HG02840 (cell line): ENCODE measurements around the gene FGD3.

Experiments
- ATAC-seq: cut with Tn5 transposase; IDR thresholded peaks from one replicate; pipeline ENCODE4 v1.9.1; 2021; ENCODE audit warnings: mild to moderate bottlenecking, moderate library complexity, moderate number of reproducible peaks; ENCODE audit not compliant: unreplicated experiment, low FRiP score

FGD3 gene

DNA sequence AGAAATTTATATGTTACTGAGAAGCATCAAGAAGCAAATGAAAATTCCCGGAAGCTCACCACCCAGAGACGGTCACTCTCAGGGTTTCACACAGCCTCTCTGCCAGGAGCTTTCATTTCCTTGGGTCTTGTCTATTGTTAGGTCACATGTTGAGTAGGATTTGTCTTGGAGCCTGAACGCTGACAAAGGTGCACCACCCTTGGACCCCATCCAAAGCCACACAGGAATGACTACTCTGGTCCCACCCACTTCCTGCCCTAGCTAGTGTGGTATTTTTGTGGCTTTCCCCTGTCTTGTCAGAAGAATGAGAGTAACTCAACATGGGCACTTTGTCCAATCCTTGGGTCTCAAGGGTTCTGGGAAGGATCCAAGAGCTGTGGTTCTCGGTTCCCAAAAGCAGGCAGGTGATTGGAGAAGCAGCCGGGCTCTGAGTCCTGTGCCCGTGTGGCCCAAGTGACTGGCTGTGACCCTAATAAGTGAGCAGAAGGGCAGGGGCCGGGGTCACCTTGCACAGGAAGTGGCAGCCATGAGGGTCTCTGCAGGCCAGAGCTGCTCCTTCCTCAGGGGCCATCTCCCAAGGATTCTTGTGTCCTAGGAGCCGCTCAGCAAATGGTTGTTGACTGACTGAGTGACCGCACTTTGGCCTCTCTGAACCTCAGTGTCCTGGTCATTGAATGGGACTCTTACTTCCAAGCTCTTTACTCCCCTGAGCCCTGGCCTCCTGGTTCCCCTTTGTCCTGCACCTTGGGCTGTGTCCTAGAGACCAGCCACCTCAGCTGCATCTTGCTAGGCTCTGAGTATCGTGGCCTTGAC lies 6.9 kb downstream of the FGD3 start:
- ATAC-seq: no peak

- no peak for ATAC-seq
Observed at GRCh38 chr9:92954886-92955285, 7.6 kb downstream of the FGD3 start.

- ATAC-seq: no peak
Observed at GRCh38 chr9:92960561-92961290, 13.4 kb downstream of the FGD3 start.

GRCh38 chr9:92961627-92962302 lies 14.4 kb downstream of the FGD3 start:
- ATAC-seq: no peak

DNA sequence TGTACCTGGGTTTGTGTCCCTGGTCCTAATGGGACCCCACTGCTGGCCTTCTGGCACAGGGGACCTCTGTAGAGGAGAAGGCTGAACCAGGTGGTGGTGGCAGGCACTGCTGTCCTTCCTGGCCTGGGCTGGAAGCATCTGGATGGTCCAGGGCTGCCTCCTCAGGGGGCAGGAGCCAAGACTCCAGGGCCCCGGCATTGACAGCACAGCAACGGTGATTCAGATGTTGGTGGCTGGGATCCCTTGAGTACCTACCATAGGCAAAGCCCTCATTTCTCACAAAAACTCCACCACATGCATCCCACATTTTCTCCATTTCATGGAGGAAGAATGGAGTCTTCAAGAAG lies 15.0 kb downstream of the FGD3 start:
- ATAC-seq: no peak

- no peak for ATAC-seq
Observed at GRCh38 chr9:92962846-92963245, 15.5 kb downstream of the FGD3 start.

GRCh38 chr9:92963831-92964606 lies 16.7 kb downstream of the FGD3 start:
- peak; percentile 77 for ATAC-seq

DNA sequence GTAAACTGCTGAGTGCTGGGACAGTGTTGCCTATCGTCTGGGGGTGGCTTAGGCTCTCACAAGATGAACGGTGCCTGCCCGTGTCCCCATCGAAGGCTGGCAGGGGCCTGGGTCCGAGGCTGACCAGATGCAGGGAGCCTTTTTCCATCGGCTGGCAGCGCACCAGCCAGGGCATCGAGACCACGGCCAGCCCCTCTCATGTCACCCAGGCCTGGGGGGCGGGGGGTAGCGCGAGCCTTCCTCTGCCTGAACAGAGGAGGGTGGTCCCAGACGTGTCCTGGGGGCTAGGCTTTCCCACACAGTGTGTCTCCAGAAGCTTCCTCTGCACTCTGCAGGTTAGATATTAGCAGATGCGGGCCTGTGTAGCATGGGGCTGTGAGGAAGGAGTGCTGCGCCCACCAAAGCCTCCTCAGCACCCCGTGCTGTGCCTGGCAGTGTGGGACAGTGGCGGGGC lies 17.3 kb downstream of the FGD3 start:
- no peak for ATAC-seq

GRCh38 chr9:92965061-92965758 lies 17.9 kb downstream of the FGD3 start:
- ATAC-seq: no peak

DNA sequence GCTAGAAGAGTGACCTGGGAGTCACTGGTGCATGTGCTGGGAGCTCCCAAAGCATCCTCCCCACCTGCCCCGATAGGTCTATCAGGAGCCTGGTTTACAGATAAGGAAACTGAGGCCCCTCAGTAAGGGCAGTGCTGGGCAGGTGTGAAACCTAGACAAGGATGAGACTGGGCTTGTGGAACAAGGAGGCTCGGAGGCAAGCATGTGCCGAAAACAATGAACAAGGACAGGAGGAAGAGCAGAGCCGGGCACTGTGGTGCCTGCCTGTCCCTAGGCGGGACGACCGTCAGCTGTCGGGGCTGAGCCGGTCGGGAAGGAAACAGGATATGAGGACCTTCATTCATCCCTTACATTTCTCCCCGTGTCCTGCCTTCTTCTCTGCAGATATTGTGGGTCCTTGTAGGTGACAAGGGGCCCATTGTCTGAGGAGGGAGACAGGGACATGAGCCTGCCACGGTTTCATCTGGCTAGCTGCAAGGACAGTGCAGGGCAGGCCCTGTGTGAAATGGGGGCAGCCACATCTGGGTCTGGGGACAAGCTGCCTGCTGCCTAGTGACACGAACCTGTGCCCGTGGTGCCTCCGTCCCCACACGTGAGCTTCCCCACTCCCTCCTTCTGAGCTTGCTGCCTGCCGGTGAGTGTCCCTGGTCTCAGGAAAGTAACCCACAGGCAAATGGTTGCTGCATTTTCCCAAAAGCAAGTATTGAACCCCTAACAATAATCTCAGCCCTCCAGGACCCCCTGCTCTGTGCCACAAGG lies 18.6 kb downstream of the FGD3 start:
- ATAC-seq: no peak

- ATAC-seq: no peak
Observed at GRCh38 chr9:92966518-92966800, 19.1 kb downstream of the FGD3 start.

DNA sequence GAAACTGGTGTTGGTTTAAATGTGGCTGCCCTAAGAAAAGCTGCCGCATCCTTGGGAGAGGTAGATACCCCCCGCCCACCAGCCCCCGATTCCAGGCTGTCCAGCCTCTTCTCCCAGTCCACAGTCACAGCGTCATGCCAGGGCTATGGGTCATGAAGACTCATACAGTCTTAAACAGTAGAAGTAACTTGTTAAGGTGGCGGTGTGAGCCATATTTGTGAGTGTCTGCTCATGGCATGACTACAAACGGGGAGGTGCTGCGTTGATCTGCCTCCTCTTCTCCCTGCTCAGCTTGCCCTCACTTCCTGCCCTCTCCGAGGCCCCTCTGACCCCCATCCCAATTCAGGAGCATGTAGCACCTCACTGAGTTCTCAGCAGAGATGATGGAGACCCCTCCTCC lies 20.8 kb downstream of the FGD3 start:
- ATAC-seq: no peak

DNA sequence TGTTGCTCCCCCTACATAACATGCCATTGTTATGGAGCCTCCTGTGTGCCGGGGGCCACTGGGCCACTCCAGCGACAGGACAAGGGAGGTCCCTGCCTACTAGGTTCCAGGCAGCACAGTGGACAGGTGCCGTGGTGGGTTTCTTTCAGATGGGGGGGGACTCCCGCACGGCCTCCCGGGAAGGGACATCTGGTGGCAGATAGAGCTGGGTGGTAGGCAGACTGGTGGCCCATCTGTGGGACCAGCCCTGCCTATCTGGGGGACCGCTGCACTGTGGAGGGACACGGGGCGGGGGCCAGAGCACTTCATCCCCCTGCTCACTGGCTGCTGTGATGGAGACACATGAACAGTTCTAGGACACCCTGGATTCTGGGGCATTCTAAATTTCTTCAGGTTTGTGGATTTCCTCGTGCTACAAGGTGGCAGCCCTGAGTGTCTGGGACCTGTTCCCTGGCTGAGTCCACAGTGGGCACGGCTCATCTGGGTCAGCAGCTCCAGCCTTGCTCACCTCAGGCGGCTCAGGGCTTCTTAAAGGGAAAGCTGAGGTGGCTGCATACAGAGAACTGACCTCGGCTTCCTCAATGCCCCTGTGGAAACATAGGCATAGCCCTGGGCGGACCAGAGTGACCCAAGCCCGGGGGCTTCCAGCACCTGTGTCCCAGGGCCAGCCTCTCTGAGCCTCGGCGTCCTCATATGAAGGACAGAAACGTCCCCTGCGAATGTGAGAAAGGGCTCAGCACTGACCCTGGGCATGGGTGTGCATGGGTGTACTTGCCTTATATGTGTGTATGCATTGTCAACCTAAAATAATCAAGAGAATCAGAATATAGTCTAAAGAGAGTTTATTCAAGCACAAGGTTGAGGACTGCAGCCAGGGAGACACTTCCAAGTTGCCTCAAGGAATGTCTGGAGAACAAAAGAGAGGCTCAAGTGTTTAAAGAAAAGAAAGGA lies 22.5 kb downstream of the FGD3 start:
- ATAC-seq: no peak

- ATAC-seq: no peak
Observed at GRCh38 chr9:92970467-92970923, 23.2 kb downstream of the FGD3 start.

GRCh38 chr9:92971121-92971520 lies 23.8 kb downstream of the FGD3 start:
- no peak for ATAC-seq

DNA sequence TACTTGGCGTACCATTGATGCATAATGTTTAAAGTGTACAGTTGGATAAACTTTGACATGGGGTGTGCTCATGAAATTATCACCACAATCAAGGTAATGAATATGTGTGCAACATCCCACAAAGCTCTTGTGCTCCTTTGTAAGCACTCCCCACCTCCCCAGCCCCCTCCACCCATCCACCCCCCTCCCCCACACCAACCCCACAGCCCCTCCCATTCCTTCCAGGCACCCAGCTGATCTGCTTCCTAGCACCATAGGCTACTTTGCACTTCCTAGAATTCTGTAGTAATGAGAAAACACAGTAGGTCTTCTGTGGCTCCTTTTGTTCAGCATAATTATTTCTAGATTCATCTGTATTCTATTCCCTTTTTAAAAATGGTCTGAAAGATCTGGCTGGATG lies 24.5 kb downstream of the FGD3 start:
- ATAC-seq: no peak

- no peak for ATAC-seq
Observed at GRCh38 chr9:92973700-92974099, 26.4 kb downstream of the FGD3 start.

- no peak for ATAC-seq
Observed at GRCh38 chr9:92974161-92974661, 26.9 kb downstream of the FGD3 start.
